GM19397 (cell line): Measurements from ENCODE around the gene CPA4.

ENCODE experiments used
- ATAC-seq: cut with Tn5 transposase; IDR thresholded peaks from one replicate; pipeline ENCODE4 v1.9.1; 2021; ENCODE audit warnings: mild to moderate bottlenecking, moderate library complexity; ENCODE audit not compliant: unreplicated experiment

CPA4 gene

DNA sequence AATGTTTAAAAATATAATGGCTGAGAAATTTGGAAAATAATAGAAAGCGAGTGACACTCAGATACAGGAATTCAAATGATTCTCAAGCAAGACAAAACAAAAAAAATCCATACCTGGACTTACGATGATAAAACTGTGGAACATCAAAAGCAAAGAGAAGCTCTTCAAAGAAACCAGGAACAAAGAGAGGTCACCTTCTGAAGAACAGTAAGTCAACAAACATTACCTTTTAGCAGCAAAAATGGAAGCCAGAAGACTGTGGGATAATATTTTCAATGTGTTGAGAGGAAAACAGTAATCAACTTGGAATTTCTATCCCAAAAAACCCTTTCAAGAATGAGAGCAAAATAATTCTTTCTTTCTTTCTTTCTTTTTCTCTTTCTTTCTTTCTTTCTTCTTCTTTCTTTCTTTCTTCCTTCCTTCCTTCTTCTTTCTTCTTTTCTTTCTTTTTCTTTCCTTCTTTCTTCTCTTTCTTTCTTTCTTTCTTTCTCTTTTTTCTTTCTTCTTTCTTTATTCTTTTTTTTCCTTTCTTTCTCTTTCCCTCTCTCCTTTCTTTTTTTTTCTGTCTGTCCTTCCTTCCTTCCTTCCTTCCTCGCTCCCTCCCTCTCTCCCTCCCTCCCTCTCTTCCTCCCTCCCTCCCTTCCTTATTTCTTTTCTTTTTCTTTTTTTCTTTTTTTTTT lies 49.9 kb downstream of the CPA4 start:
- ATAC-seq: no peak

DNA sequence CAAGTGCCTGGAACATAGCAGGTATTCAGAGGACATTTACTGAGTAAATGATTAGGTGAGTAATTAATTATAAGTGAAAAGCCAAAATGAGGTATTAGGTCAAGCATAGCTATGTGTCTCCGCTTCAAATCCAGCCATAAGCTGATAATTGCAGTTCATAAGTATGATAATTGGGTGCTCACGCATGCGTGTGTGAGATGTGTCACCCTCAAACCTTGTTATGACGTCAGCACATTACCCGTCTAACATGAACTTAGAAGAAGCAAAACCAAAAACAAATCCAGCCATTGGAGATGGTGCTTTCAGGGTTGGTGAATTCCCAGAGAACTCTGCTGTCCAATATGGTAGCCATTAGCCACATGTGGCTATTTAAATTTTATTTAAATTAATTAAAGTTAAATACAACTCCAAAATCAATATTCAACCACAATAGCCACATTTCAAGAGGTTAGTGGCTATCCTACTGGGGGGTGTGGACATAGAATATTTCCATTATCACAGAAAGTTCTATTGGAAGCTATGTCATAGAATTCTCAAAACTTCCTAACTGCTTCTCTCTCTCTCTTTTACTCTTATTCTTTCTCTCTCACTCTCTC lies 51.4 kb downstream of the CPA4 start, which contains the start of gene CPA5:
TSS of gene CPA5 (plus strand) at position 546 of the 596 bp plus-strand sequence. CDS start 1,670 bp downstream, outside the sequence.
- no peak for ATAC-seq

DNA sequence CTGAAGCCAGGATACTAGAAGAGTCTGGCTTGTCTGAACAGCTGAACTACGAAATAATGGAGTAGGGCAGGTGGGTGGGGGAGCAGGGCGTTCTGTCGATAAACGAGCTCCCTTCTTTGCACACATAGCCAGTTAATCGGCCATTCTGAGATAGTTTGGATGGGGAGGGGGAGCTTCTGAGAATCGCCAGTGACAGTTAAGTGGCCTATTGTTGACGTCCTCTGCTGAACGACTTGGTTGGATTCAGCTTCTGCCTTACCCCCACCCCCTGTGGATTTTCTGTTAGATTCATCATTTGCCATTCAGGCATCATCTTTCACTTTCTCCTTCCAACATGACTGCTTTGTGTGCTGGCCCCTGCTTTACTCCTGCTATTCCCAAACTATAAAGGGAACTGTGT lies 52.2 kb downstream of the CPA4 start:
- no peak for ATAC-seq

DNA sequence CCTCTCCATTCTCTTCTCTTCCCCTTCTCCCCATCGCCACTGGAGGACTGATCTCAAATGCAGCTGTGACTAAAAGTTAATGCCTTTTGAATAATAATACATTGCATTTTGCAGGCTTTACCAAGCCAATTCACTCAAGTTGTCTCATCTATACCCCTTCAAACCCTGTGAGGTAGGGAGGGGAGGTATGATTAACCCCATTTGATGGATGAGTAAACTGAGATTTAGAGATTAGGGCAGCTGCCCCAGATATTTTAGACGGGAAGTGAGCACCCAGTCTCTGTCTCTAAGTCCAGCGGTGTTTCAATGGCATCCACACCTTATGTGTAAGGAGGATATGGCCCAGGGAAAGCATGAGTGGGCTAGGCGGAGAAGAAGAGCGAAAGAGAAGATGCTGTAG lies 52.8 kb downstream of the CPA4 start:
- ATAC-seq: no peak

DNA sequence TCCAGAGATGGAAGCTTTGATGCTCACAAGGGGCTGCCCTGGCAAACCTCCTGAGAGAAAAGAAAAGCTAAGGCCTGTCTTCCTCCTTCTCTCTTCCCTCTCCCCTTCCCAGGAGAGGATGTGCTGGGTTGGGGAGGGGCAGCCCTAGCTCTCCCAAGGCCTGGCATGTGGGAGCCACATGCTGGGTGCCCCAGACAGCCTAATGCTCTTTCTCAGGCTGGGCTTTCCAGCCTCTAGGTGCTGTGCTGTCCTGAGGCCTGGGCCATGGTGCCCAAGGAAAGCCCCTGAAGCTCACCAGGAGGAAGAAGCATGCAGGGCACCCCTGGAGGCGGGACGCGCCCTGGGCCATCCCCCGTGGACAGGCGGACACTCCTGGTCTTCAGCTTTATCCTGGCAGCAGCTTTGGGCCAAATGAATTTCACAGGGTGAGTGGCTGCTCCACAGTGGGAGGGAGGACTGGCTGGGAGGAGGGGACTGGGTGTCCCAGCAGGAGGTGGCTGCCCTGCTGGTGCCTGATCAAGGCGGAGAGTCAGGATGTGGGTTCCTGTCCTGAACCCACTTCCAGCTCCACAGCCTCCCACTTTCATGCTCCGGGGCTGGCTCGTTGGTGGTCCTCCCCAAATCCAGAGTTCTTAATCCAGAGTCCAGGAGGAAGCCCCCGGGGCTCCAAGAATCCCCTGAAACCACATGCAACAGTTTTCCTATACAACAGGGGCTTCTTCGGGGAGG lies 53.4 kb downstream of the CPA4 start:
- no peak for ATAC-seq

DNA sequence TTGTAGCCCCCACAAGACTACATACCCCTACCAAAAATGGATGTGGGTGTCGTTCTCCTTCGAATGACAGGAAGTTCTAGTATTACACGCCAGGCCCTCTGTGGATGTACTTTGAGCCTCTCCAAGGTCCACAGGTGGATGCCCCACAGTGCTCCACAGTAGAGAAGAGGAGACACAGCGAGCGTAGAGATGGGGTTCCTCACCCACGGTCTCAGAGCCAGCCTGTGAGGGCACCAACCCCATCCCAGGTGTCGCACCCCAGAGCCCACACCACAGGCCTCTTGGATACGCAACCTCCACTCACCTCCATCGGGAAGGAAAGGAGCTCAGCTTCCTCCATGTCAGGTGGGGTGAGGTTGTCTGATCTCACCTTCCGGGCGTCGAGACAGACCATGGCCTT lies 54.0 kb downstream of the CPA4 start:
- ATAC-seq: no peak

DNA sequence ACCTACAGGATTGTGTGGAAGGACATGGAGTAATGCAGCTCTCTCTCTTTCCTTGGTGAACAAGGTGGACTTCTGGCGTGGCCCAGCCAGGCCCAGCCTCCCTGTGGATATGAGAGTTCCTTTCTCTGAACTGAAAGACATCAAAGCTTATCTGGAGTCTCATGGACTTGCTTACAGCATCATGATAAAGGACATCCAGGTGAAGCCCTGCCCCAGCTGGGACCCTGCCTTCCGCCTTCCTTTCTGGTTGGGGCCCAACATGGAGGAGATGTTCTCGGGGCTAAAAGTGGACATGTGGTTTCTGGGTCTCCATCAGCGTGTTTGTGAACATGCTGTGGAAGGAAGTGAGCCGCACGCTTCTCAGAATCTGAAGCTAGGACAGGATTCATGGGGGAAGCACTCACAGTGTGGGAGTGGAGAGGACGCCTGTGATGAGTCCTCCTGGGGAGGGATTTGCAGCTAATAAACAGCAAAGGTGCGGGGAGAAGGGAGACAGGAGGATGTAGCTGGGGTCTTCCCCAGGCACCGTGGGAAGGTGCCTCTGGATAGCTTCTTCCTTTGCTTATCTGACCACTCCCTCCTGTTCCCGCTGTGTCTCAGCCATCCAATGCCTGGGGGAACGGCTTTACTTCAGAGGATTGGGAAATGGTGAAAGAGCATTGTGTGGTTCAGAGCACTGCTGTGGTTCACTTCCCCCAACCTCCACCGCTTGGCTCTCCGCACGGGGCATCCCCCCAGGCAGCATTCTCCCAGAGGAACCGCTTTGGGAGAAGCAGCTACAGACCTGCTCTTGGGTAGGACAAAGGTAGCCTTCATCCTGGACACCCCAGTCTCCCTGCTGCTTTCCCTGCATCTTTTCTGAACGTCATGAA lies 57.2 kb downstream of the CPA4 start:
- no peak for ATAC-seq

DNA sequence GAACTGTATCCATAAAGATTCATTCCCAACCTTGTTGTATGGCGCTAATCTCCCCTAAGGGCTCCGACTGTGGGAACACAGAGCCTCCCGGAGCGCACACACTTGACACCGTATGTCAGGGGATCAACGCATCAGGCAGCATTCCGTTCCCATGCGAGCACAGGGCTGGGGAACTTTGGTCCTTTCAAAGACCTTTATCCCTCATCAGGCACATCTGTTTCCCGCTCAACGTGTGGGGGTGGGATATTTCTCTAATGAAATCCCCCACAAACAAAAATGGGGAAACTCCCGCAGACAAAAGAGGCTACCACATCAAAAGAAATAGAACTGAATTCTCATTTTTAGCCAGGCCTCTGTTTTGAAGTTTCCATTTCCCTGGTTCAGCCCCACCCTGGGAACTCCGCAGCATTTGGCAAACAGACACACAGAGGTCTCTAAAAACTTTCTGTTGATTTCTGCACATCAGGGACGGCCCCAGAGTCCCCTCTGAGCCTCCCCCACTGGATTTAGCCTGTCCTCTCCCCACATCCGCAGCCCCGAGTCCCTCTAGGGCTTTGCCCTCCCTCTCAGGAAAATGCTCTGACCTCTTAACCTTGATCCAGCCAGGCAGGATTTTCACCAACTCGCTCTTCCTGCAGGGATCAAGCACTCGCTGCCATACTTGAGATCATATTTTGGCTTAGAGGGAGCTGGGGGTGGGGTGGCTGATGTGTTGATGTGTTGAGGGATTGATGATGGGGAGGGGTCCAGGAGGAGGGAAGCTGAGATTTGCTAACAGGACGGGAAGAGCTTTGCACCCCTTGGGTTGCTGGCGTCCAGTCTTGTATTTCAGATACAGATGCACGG lies 58.2 kb downstream of the CPA4 start:
- no peak for ATAC-seq

DNA sequence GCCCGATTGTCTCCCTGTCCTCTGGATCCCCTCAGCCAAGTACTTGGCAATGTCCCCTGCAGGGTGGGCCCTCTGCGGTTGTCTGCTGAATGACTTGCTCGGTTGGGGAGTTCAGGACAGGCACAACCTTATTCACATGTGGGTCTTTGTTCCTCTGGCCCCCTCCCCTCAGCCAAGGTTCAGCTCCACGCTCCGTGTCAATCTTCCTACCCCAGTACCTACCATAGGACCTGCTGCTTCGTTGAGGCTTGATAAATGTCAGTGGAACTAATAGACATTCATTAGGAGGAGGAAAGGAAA lies 58.8 kb downstream of the CPA4 start:
- ATAC-seq: no peak

DNA sequence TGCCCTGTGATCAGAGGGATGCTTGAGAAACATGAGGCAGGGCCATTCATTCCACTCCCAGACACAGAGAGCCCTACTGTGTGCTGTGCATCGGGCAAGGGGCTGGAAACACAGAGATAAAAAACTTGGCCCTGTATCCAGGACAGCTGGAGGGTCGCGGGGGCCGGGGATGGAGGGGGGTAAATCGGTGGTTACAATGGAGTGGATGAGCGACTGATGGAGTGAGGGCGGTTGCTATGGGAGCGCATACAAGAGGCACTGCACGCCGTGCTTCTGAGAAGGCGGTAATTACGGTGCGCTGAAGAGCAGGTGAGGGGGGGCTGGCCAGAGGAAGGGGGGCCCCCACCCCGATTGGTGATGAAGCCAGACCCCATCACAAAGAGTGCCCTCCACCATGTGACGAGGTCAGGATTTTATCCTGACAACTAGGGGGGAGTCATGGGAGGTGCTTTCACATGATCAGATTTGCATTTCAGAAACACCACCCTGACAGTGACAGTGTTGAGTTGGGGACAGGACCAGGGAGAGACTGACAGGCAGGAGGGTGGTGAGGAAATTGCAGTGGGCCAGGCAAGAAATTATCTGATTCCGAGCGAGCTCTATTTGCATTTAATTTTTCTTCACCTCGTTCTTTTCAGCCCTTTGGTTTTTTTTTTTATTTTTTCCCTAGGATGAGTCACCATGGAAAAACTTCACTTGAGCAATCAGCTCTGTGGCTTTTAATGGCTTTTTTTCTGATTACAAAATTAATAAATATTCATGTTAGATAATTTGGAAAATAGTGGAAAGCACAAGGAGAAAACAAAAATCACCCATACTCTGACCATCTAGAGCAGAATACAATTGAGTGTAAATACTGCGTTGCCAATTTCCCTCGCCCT lies 59.5 kb downstream of the CPA4 start:
- no peak for ATAC-seq

DNA sequence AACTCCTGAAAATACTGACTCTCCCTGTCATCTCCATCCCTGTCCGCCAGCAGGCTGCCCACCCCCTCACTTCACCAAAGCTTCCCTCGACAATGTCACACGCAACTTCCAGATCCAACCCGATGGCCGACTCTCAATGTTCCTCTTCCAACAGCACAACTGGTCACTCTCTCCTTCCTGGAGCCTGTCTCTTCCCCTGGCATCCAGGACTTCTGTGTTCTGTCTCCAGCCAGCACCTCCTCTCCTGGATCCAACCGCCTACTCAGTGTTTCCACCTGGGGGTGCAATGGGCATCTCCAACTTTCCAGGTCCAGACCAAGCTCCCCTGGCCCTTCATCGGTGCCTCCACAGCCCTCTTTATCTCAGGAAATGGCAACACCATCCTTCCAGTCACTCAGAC lies 60.2 kb downstream of the CPA4 start:
- no peak for ATAC-seq

DNA sequence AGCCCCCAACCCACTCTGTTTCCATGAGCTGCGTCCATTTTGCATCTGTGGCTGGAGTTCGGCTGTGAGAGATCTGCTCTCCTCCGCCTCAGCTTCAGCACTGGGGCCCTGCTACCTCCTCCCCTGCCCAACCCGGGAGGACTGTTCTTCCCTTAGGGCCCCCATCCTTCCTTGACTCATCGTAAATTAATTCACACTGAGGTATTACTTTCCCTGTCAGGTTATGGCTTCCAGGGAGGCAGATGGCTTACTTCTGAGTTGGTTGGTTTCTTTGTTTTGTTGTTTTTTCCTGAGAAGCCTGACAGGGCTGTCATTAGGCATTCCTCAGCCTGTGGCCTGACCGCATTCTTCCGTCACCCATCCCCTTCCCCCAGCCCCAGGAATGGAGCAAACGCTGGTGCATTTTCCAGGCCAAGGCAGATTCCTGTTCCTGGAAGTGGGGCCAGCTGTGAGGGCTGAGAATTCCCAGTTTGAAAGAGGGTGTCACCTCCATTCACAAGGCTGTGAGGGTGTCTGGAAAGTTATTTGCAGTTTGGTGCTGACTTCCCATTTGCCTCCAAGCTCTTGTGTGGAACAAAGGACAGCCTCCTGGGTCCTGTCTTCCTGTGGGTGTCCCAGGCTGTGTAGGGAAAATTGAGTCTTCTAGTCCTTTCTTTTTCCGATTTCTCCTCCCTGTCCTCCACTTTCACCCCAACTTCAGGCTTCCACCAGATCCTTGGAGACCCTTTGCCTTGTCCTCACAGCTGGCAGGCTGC lies 63.3 kb downstream of the CPA4 start:
- ATAC-seq: no peak

DNA sequence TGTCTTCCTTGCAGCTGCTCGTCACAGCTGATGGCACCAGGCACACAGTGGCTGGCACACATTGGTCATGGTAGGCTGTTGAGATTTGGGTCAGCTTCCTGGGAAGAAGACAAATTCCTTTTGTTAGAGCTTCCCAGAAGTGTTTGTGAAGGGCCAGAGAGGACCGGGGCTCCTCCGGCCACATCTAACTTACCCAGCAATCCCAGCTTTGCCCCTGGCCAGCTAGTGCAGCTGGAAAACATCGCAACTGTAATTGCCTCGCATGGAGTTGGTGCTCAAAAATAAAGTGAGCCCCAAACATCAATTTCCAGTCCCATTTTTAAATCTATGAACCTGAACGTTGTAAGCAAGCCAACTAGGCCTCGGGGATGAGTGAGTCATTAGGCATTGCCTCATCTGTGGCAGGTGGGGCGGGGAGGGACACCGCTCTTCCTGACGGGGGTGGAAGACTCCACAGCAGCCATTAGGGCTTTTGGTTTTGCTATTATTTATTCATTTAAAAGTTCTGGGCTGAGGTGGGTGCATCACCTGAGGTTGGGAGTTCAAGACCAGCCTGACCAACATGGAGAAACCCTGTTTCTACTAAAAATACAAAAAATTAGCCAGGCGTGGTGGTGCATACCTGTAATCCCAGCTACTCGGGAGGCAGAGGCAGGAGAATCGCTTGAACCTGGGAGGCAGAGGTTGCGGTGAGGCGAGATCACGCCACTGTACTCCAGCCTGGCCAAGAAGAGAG lies 64.1 kb downstream of the CPA4 start:
- ATAC-seq: no peak

DNA sequence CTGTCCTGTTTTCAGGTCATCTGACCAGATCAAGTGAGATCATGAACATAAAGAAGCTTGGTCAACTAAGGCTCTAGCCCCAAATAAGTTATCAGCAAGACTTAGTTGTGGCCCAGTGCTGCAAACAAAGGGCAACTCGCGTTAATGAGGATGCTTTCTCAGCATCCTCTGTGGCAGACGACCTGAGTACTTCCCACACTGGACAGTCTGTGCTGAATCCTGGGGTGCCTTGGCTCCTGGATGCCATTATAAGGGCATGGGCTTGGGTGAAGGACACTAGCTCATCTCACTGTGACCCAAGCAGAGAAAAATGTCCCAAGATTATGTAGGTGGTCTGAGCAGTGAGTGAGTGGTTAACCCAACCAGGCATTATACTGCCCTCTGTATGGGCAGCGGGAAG lies 65.5 kb downstream of the CPA4 start:
- no peak for ATAC-seq

DNA sequence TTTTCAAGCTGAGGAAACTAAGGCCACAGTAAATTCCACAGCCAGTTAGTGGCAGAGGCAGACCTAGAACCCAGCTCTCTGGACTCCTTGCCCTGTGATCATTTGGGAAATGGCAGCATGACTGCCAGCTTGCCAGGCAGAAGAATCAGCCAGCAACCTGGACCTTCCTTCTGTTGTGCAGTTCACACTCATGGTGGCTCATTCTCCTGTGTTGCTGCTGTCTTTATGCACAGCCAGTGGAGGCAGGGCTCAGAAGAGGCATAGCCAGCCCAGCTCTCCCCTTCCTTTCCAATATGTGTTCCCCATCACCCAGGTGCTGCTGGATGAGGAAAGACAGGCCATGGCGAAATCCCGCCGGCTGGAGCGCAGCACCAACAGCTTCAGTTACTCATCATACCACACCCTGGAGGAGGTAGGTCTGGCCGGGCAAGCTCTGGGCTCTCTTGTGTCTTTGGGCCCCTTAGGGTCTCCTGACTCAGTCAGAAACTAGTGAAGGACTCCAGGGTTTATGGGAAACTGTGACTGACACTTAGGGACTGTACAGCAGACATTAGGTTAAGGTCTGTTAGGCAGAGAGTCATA lies 66.4 kb downstream of the CPA4 start:
- no peak for ATAC-seq

DNA sequence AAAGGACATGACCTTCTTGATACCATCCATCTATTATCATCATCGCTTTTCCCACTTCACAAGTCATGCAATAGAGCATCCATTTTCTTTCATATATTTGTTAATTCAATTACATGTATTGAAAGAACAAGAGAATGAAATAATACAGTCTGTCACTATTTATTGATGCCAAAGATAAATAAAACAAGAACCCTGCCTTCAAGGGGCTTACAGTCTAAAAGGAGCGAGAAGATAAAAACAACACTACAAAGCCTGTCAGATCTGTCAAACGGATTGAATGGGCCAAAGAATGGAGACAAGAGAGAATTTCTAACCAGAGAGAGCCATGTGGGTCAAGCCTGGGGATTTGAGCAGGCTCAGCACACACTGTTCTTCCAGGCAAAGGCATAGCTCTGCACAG lies 67.6 kb downstream of the CPA4 start:
- ATAC-seq: no peak

DNA sequence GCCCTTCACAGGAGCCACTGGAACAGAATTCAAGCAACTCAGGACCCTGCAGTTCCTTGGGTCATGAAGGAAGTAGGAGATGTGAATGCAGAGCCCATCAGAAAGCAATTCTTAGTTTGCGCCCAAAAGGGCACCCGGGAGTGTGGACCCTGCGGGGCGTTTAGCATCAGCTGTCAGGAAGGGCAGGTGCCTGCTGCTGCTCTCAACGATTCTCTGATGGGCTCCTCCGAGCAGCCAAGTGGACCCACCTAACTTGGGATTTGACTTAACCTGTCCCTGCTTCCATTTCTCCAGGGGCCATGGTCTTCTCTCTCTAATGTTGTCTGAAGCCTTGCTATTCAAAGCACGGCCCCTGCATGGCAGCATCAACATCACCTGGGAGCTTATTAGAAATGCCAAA lies 68.7 kb downstream of the CPA4 start:
- ATAC-seq: no peak
